ENCODE results near the gene RSPH1. TPM values are rescaled to one million over a fixed set of nuclear protein-coding genes. Genes with fewer than 3 reads are reported as not detected.
"Not testable (repeated sequence)": the region's sequence is repeated elsewhere in the genome, so short reads cannot be mapped to it uniquely, and the experiment has no call there.

The RSPH1 gene
- total RNA-seq, 6 experiments from 2014 or later, result not detected

- H3K36me3 Mint-ChIP-seq (ENCODE audit: low read depth), result 0 out of 2 replicates have a peak, but pooled peaks cover 4% of the 10 kb centered on the region
- H3K4me3 Mint-ChIP-seq, result no peak overlapping the region
- H3K27me3 Mint-ChIP-seq (ENCODE audit: insufficient read depth), result peaks cover 1% of the 10 kb centered on the region
- peaks cover 43% of the 10 kb centered on the region for H3K9me3 Mint-ChIP-seq
- H3K27ac Mint-ChIP-seq, result no peak overlapping the region
- TF ChIP-seq, protein P1, sequence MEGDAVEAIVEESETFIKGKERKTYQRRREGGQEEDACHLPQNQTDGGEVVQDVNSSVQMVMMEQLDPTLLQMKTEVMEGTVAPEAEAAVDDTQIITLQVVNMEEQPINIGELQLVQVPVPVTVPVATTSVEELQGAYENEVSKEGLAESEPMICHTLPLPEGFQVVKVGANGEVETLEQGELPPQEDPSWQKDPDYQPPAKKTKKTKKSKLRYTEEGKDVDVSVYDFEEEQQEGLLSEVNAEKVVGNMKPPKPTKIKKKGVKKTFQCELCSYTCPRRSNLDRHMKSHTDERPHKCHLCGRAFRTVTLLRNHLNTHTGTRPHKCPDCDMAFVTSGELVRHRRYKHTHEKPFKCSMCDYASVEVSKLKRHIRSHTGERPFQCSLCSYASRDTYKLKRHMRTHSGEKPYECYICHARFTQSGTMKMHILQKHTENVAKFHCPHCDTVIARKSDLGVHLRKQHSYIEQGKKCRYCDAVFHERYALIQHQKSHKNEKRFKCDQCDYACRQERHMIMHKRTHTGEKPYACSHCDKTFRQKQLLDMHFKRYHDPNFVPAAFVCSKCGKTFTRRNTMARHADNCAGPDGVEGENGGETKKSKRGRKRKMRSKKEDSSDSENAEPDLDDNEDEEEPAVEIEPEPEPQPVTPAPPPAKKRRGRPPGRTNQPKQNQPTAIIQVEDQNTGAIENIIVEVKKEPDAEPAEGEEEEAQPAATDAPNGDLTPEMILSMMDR (IDR thresholded peaks at IDR 0.05), result no peak
- no peak for DNase-seq
- H3K4me1 Mint-ChIP-seq (ENCODE audit: low read depth), result no peaks in the 10 kb centered on the region
These were observed 22.5 kb downstream of the RSPH1 start for GRCh38 chr21:42473498-42474042.

DNA sequence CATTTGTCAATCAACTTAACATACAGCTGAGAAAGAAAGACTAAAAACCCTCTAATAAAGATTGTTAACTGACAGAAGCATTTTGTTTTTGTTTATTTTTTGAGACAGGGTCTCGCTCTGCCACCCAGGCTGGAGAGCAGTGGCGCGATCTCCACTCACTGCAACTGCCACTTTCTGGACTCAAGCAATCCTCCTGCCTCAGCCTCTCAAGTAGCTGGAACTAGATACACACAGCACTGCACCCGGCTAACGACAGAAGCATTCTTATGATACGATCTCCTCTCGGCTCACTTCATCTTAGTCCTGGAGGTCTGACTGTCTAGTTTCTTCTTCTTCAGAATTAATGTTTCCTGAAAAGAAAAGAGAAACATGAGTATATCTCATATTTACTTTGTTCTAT is 23.5 kb downstream of the RSPH1 start:
- Mint-ChIP-seq H3K27me3 (ENCODE audit: insufficient read depth) (peaks cover 1% of the 10 kb centered on the region), H3K27ac (no peak overlapping the region), H3K9me3 (peaks cover 45% of the 10 kb centered on the region), H3K4me1 (ENCODE audit: low read depth) (no peaks in the 10 kb centered on the region), H3K4me3 (no peak overlapping the region), H3K36me3 (ENCODE audit: low read depth) (0 out of 2 replicates have a peak, but pooled peaks cover 4% of the 10 kb centered on the region)
- TF ChIP-seq, protein P1 (IDR thresholded peaks at IDR 0.05), result no peak
- DNase-seq, result no peak

GRCh38 chr21:42471716-42472330 is 24.2 kb downstream of the RSPH1 start:
- Mint-ChIP-seq H3K27me3 (ENCODE audit: insufficient read depth) (peaks cover 4% of the 10 kb centered on the region), H3K27ac (no peak overlapping the region), H3K9me3 (peaks cover 49% of the 10 kb centered on the region), H3K4me3 (no peak overlapping the region), H3K36me3 (ENCODE audit: low read depth) (peaks cover 4% of the 10 kb centered on the region; the same call in 1 of the 2 replicates), H3K4me1 (ENCODE audit: low read depth) (no peaks in the 10 kb centered on the region)
- TF ChIP-seq, protein P1 (IDR thresholded peaks at IDR 0.05), result no peak
- no peak for DNase-seq

DNA sequence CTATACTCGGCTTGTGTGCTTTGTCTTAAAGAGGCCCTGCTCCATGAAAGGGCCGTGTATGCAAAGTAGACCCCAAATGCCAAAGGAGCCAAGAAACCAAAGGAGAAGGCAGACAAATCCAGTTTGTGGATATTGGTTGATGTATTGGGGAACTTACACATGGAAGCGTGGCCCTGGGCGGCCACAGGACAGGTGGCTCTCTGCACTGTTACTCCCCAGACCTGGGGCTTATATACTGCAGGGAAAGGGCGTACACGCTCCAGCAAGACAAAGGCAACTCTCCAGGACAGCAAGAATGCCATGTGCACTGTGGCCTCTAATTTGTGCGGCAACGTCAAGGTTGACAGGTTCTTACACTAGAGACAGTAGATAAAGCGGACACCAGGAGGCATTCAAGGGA is 24.8 kb downstream of the RSPH1 start:
- no peaks in the 10 kb centered on the region for H3K4me1 Mint-ChIP-seq (ENCODE audit: low read depth)
- peaks cover 48% of the 10 kb centered on the region for H3K9me3 Mint-ChIP-seq
- TF ChIP-seq, protein P1 (IDR thresholded peaks at IDR 0.05), result no peak
- no peak for DNase-seq
- no peak overlapping the region for H3K4me3 Mint-ChIP-seq
- H3K27ac Mint-ChIP-seq, result no peak overlapping the region
- H3K36me3 Mint-ChIP-seq (ENCODE audit: low read depth), result peaks cover 4% of the 10 kb centered on the region; the same call in 1 of the 2 replicates
- peaks cover 4% of the 10 kb centered on the region for H3K27me3 Mint-ChIP-seq (ENCODE audit: insufficient read depth)

DNA sequence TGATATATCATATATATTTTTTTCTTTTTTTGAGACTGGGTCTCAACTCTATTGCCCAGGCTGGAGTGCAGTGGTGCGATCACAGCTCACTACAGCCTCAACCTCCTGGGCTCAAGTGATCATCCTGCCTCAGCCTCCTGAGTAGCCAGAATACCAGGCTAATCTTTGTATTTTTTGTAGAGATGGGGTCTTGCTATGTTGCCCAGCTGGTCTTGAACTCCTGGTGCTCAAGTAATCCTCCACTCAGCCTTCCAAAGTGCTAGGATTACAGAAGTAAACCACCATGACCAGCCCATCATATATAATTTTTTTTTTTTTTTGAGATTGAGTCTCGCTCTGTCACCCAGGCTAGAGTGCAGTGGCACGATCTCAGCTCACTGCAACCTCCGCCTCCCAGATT is 26.3 kb downstream of the RSPH1 start:
- H3K9me3 Mint-ChIP-seq, result peaks cover 57% of the 10 kb centered on the region
- not testable (repeated sequence) for H3K4me3 Mint-ChIP-seq; H3K4me1 Mint-ChIP-seq (ENCODE audit: low read depth); H3K27ac Mint-ChIP-seq; DNase-seq; H3K36me3 Mint-ChIP-seq (ENCODE audit: low read depth); H3K27me3 Mint-ChIP-seq (ENCODE audit: insufficient read depth)

GRCh38 chr21:42469272-42469671 is 26.8 kb downstream of the RSPH1 start:
- TF ChIP-seq, protein P1 (IDR thresholded peaks at IDR 0.05), result no peak
- no peaks in the 10 kb centered on the region for H3K4me1 Mint-ChIP-seq (ENCODE audit: low read depth)
- no peak overlapping the region for H3K4me3 Mint-ChIP-seq
- H3K27ac Mint-ChIP-seq, result no peak overlapping the region
- H3K27me3 Mint-ChIP-seq (ENCODE audit: insufficient read depth), result peaks cover 2% of the 10 kb centered on the region
- H3K9me3 Mint-ChIP-seq, result peaks cover 54% of the 10 kb centered on the region
- no peak for DNase-seq
- H3K36me3 Mint-ChIP-seq (ENCODE audit: low read depth), result peaks cover 4% of the 10 kb centered on the region; the same call in 1 of the 2 replicates
